Ovary (tissue), 3 donors: ENCODE measurements around the gene HNRNPAB.

Experiments used
- CTCF ChIP-seq, 3 donors: fragments of 450-650 bp in 2 of 3; fragments of 200-600 bp in 1 of 3; IDR thresholded peaks; one replicate each; pipeline versions ENCODE4 v1.5.1 to v1.8.0; 2016 to 2022; ENCODE audit warnings: antibody characterized with exemption in 3 of 3, mild to moderate bottlenecking in 1 of 3
- EP300 ChIP-seq: sonication (generic); formaldehyde crosslinking; IDR thresholded peaks from one replicate; pipeline ENCODE4 v1.6.1; 2017; ENCODE audit warnings: antibody characterized with exemption
- POLR2A ChIP-seq: fragments of 450-650 bp; IDR thresholded peaks from one replicate; pipeline ENCODE4 v1.6.1; 2017; ENCODE audit warnings: antibody characterized with exemption, mild to moderate bottlenecking, moderate library complexity
- donor health status: DM: no; HTN: no; CAD: no.

- TF ChIP-seq CTCF (IDR thresholded peaks at IDR 0.05) (no peak), POLR2A (no peak), EP300 (no peak)
Measured at GRCh38 chr5:178213003-178213461, 8.7 kb downstream of the HNRNPAB start.
